Activated naive CD8-positive, alpha-beta T cell (primary cell): ENCODE results near the gene MED13L.

Experiments
- H3K27ac Mint-ChIP-seq: one replicate; pipeline ENCODE4 v1.8.0; 2021; ENCODE audit warnings: mixed read lengths
- H3K27me3 Mint-ChIP-seq: one replicate; pipeline ENCODE4 v1.8.0; 2021; ENCODE audit warnings: mixed read lengths
- H3K36me3 Mint-ChIP-seq: one replicate; pipeline ENCODE4 v1.8.0; 2021; ENCODE audit warnings: mixed read lengths
- H3K4me1 Mint-ChIP-seq: one replicate; pipeline ENCODE4 v1.8.0; 2021; ENCODE audit warnings: low read depth, mixed read lengths
- H3K4me3 Mint-ChIP-seq: one replicate; pipeline ENCODE4 v1.8.0; 2021; ENCODE audit warnings: mild to moderate bottlenecking, mixed read lengths
- H3K9me3 Mint-ChIP-seq: one replicate; pipeline ENCODE4 v1.8.0; 2021; ENCODE audit warnings: low read depth, mixed read lengths

Gene MED13L

GRCh38 chr12:115932066-115932465 lies 345.4 kb downstream of the MED13L start:
- Mint-ChIP-seq H3K27ac (no peak overlapping the region), H3K4me1 (no peaks in the 10 kb centered on the region), H3K9me3 (no peaks in the 10 kb centered on the region), H3K4me3 (no peak overlapping the region), H3K27me3 (peaks cover 11% of the 10 kb centered on the region), H3K36me3 (no peaks in the 10 kb centered on the region)

GRCh38 chr12:115930336-115930735 lies 347.2 kb downstream of the MED13L start:
- Mint-ChIP-seq H3K4me1 (no peaks in the 10 kb centered on the region), H3K27me3 (peaks cover 11% of the 10 kb centered on the region), H3K9me3 (no peaks in the 10 kb centered on the region), H3K36me3 (no peaks in the 10 kb centered on the region), H3K4me3 (no peak overlapping the region), H3K27ac (no peak overlapping the region)

DNA sequence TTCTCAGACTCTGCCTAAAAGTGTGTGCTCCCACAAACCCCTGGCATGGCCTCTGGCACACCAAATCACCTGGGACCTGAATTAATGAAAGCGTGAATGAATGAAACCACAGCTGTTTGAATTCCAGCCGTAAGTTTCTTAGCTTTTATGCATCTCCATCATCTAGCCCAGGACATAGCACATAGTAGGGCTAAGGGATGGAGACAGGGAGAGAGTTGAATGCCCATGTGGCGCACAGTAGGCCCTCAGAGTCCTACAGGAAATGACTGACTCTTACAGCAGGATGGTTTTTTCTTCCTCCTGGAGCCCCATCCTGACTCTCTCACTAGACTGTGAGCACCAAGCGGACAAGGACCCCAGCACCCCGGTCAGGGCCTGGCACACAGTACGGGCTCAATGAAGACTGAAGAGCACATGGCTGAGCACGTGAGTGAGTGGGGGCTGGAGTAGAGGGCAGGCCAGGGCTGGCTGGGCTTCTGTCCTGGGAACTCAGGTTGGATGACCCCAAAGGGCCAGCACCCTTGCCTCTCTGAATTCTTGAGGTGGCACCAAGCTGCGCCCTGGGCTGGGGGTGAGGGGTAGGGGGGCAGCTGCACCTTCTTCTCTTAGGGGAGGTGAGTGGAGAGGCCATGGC lies 351.3 kb downstream of the MED13L start:
- no peaks in the 10 kb centered on the region for H3K36me3 Mint-ChIP-seq
- no peak overlapping the region for H3K27ac Mint-ChIP-seq
- H3K4me3 Mint-ChIP-seq: no peak overlapping the region
- H3K9me3 Mint-ChIP-seq: peaks cover 8% of the 10 kb centered on the region
- H3K4me1 Mint-ChIP-seq: no peaks in the 10 kb centered on the region
- H3K27me3 Mint-ChIP-seq: peaks cover 18% of the 10 kb centered on the region

DNA sequence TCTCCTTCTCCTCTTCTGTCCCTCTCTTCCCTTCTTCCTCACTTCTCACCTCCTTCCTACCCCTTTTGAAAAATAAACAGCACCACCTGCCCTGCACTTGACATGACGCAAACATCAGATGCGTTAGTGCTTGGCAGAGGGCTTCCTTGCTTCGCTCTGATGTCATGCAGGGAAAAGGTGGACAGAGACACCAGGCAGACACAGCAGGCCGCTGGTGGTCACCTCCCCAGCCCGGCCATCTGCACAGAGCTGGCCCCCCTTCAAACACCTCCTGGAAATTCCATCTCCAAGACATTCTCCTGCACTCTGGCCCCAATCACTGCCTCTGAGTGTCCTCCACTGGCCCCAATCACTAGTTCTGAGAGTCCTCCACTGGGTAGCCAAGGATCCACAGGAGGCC lies 353.6 kb downstream of the MED13L start:
- Mint-ChIP-seq H3K9me3 (peaks cover 8% of the 10 kb centered on the region), H3K27ac (no peak overlapping the region), H3K36me3 (no peaks in the 10 kb centered on the region), H3K27me3 (peaks cover 21% of the 10 kb centered on the region), H3K4me3 (no peak overlapping the region), H3K4me1 (no peaks in the 10 kb centered on the region)

- H3K27ac Mint-ChIP-seq: no peak overlapping the region
- no peaks in the 10 kb centered on the region for H3K4me1 Mint-ChIP-seq
- H3K4me3 Mint-ChIP-seq: no peak overlapping the region
- H3K27me3 Mint-ChIP-seq: peaks cover 21% of the 10 kb centered on the region
- no peaks in the 10 kb centered on the region for H3K36me3 Mint-ChIP-seq
- peaks cover 8% of the 10 kb centered on the region for H3K9me3 Mint-ChIP-seq
These were observed 354.4 kb downstream of the MED13L start for GRCh38 chr12:115922952-115923564.

GRCh38 chr12:115920395-115921183 lies 356.9 kb downstream of the MED13L start:
- Mint-ChIP-seq H3K36me3 (no peaks in the 10 kb centered on the region), H3K27ac (no peak overlapping the region), H3K27me3 (peaks cover 22% of the 10 kb centered on the region), H3K4me3 (no peak overlapping the region), H3K9me3 (peaks cover 8% of the 10 kb centered on the region), H3K4me1 (no peaks in the 10 kb centered on the region)

GRCh38 chr12:115918763-115919162 lies 358.7 kb downstream of the MED13L start:
- Mint-ChIP-seq H3K4me1 (no peaks in the 10 kb centered on the region), H3K4me3 (no peak overlapping the region), H3K36me3 (no peaks in the 10 kb centered on the region), H3K9me3 (peaks cover 8% of the 10 kb centered on the region), H3K27ac (no peak overlapping the region), H3K27me3 (peaks cover 26% of the 10 kb centered on the region)

DNA sequence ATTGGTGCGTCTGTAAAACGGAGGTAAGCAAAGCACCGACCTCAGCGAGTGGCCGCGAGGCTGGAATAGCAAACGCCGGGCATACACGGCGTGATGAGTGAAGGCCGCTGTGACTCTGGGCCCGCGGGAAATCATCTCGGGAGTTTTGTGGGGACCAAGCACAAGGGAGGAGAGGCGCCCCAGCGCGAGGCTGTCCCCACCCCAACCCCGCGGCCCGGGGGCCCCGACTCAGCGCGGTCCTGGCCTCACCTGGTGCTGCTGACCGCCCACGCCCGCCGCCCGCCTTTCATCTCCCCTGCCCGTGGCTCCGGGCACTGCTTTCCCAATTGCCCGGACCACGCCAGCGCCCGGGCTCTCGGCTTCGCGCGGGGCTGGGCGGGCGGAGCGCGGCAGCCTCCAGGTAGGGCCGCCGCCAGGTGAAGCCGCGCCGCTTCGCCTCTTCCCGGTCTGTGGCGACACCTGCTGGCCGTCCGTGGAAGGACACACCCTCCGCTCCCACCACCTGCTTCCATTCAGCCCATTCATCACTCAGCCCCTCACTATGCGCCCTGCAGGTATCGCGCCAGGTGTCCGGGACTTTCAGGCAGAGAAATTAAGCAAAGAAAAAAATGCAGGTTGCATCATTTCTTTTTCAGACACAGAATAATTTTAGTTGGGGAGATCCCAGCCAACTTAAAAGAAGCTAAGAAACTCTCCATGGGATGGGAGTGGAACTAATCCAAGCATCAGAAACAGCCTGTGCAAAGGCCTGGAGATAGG lies 360.4 kb downstream of the MED13L start:
- no peaks in the 10 kb centered on the region for H3K9me3 Mint-ChIP-seq
- no peak overlapping the region for H3K27ac Mint-ChIP-seq
- H3K36me3 Mint-ChIP-seq: no peaks in the 10 kb centered on the region
- no peak overlapping the region for H3K4me3 Mint-ChIP-seq
- peaks cover 18% of the 10 kb centered on the region for H3K27me3 Mint-ChIP-seq
- no peaks in the 10 kb centered on the region for H3K4me1 Mint-ChIP-seq

DNA sequence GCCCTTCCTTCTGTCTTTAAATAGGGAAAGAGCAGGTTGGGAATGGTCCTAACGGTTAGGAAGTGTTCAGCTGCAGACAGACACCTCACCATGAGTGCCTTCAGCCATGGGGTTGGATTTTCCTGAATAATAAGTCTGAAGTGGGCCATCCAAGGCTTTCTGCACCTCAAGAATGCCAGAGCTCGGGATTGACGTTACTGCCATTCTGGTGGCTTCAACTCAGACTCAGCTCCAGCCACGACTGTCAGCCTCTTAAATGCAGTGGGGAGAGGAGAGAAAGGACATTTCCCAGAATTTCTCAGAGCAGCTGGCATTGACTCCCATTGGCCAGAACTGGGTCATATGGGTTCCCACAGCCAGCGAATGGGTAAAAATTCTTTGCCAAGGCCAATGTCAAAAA lies 363.4 kb downstream of the MED13L start:
- Mint-ChIP-seq H3K4me3 (no peak overlapping the region), H3K4me1 (no peaks in the 10 kb centered on the region), H3K27me3 (peaks cover 11% of the 10 kb centered on the region), H3K27ac (no peak overlapping the region), H3K9me3 (no peaks in the 10 kb centered on the region), H3K36me3 (no peaks in the 10 kb centered on the region)

GRCh38 chr12:115912440-115912839 lies 365.1 kb downstream of the MED13L start:
- no peaks in the 10 kb centered on the region for H3K4me1 Mint-ChIP-seq

GRCh38 chr12:115911360-115911759 lies 366.1 kb downstream of the MED13L start:
- Mint-ChIP-seq H3K36me3 (no peaks in the 10 kb centered on the region), H3K27me3 (peaks cover 9% of the 10 kb centered on the region), H3K27ac (no peak overlapping the region), H3K4me1 (no peaks in the 10 kb centered on the region), H3K4me3 (no peak overlapping the region), H3K9me3 (no peaks in the 10 kb centered on the region)

More at GRCh38 chr12:115912440-115912839, 365.1 kb downstream of the MED13L start:
- Mint-ChIP-seq H3K9me3 (no peaks in the 10 kb centered on the region), H3K27ac (no peak overlapping the region), H3K36me3 (no peaks in the 10 kb centered on the region), H3K27me3 (peaks cover 9% of the 10 kb centered on the region), H3K4me3 (no peak overlapping the region)

GRCh38 chr12:115910057-115910456 lies 367.4 kb downstream of the MED13L start:
- Mint-ChIP-seq H3K27ac (no peak overlapping the region), H3K9me3 (no peaks in the 10 kb centered on the region), H3K36me3 (no peaks in the 10 kb centered on the region), H3K4me1 (no peaks in the 10 kb centered on the region), H3K4me3 (no peak overlapping the region), H3K27me3 (peaks cover 8% of the 10 kb centered on the region)
